HCT116 (cell line): Measurements from ENCODE around the gene OLFML2A. TPM values are rescaled to one million over a fixed set of nuclear protein-coding genes. Genes with fewer than 3 reads are reported as not detected.

Source experiments
- ATAC-seq: fragments of 200-7000 bp; cut with Tn5 transposase; 2 replicates; pipeline ENCODE4 v1.9.1; 2020; ENCODE audit warnings: mild to moderate bottlenecking, moderate library complexity
- BruUV-seq: library from RNA; stranded (reverse); fragments of 400-500 nt; replicated peaks from 2 replicates; lab custom pipeline; 2021; lab: Mats Ljungman, UMichigan
- CTCF ChIA-PET: fragments of 300-600 bp; sonication (Branson Sonifier 250); formaldehyde crosslinking; loops from one replicate; lab custom pipeline; 2021; ENCODE audit warnings: antibody characterized with exemption; lab: Charles Lee
- POLR2A ChIA-PET: fragments of 300-600, 350-600 bp; sonication (Branson Sonifier 250); formaldehyde crosslinking; loops from one replicate; lab custom pipeline; 2021; ENCODE audit warnings: antibody characterized with exemption; lab: Charles Lee
- RAD21 ChIA-PET, 2 experiments: fragments of 300-600 bp; sonication (Branson Sonifier 250); formaldehyde crosslinking; loops; one replicate each; lab custom pipeline; 2023; ENCODE audit warnings: low total read pairs in 2 of 2; ENCODE audit not compliant: uncharacterized antibody in 2 of 2, unreplicated experiment in 2 of 2, low non-redundant PET in 1 of 2; lab: Charles Lee
- DNase-seq: peaks from one replicate; pipeline ENCODE4 v3.0.0-alpha.2; 2010; ENCODE audit warnings: low read depth, low spot score
- H2AFZ ChIP-seq: fragments of 200-600 bp; shearing (Covaris generic), sonication (generic); 2 replicates; pipeline ENCODE4 v1.6.1; 2017; ENCODE audit warnings: low read depth, mixed run types, mixed read lengths, antibody characterized with exemption, low read length; ENCODE audit not compliant: poor library complexity, severe bottlenecking
- H3K27ac ChIP-seq: 2 replicates; pipeline ENCODE4 v1.5.1; 2012; ENCODE audit warnings: low read depth, low read length
- H3K27me3 ChIP-seq: fragments of 200-600 bp; sonication (generic); 2 replicates; pipeline ENCODE4 v1.6.1; 2016; ENCODE audit warnings: mixed run types, low read length, mixed read lengths; ENCODE audit not compliant: insufficient read depth
- H3K36me3 ChIP-seq, 2 experiments: fragments of 200-500 bp in 1 of 2; fragments of 200-600 bp in 1 of 2; sonication (Bioruptor generic) in 1 of 2; sonication (generic) in 1 of 2; 2 replicates each; pipeline versions ENCODE4 v1.5.1 to v1.6.1; 2014 to 2016; ENCODE audit warnings: low read length in 2 of 2, inconsistent platforms in 1 of 2, mixed read lengths in 1 of 2, mixed run types in 1 of 2; ENCODE audit not compliant: insufficient read depth in 2 of 2, control insufficient read depth in 1 of 2
- H3K4me1 ChIP-seq, 2 experiments: fragments of 200-600 bp in 1 of 2; sonication (generic) in 1 of 2; 2 replicates each; pipeline versions ENCODE4 v1.5.1 to v1.6.1; 2012 to 2017; ENCODE audit warnings: low read length in 2 of 2, inconsistent platforms in 1 of 2, mild to moderate bottlenecking in 1 of 2, mixed read lengths in 1 of 2, mixed run types in 1 of 2, moderate library complexity in 1 of 2; ENCODE audit not compliant: insufficient read depth in 2 of 2, control insufficient read depth in 1 of 2
- H3K4me2 ChIP-seq: fragments of 200-600 bp; sonication (generic); 2 replicates; pipeline ENCODE4 v1.6.1; 2017; ENCODE audit warnings: mixed run types, low read length, mixed read lengths
- H3K4me3 ChIP-seq, 2 experiments: fragments of 200-600 bp in 1 of 2; sonication (generic) in 1 of 2; replicated peaks in 1 of 2; 2 replicates each; pipeline ENCODE4 v1.5.1; 2011 to 2016; ENCODE audit warnings: low read length in 2 of 2, control low read depth in 1 of 2, low read depth in 1 of 2, mild to moderate bottlenecking in 1 of 2, mixed read lengths in 1 of 2, mixed run types in 1 of 2
- H3K79me2 ChIP-seq: fragments of 200-600 bp; sonication (generic); 2 replicates; pipeline ENCODE4 v1.6.1; 2017; ENCODE audit warnings: mild to moderate bottlenecking, mixed run types, low read length, moderate library complexity, mixed read lengths; ENCODE audit not compliant: insufficient read depth
- H3K9ac ChIP-seq: fragments of 200-600 bp; sonication (generic); 2 replicates; pipeline ENCODE4 v1.6.1; 2016; ENCODE audit warnings: low read length, mixed read lengths
- H3K9me2 ChIP-seq: fragments of 200-600 bp; sonication (generic), shearing (Covaris generic); 2 replicates; pipeline ENCODE4 v1.6.1; 2017; ENCODE audit warnings: mixed run types, mild to moderate bottlenecking, moderate library complexity; ENCODE audit not compliant: insufficient read depth
- H3K9me3 ChIP-seq, 2 experiments: fragments of 200-500 bp in 1 of 2; fragments of 200-600 bp in 1 of 2; sonication (Bioruptor generic) in 1 of 2; sonication (generic) in 1 of 2; 2 replicates each; pipeline ENCODE4 v1.6.1; 2014 to 2017; ENCODE audit warnings: low read length in 2 of 2, mixed read lengths in 2 of 2, inconsistent platforms in 1 of 2, low read depth in 1 of 2, mild to moderate bottlenecking in 1 of 2, mixed run types in 1 of 2, moderate library complexity in 1 of 2; ENCODE audit not compliant: control insufficient read depth in 1 of 2, insufficient read depth in 1 of 2
- H4K20me1 ChIP-seq: fragments of 200-600 bp; sonication (generic), shearing (Covaris generic); 2 replicates; pipeline ENCODE4 v1.6.1; 2017; ENCODE audit warnings: mixed run types, mild to moderate bottlenecking, moderate library complexity; ENCODE audit not compliant: insufficient read depth
- CBX3 ChIP-seq: IDR thresholded peaks from 2 replicates; pipeline ENCODE4 v1.6.1; 2012; ENCODE audit warnings: low read depth
- ELF1 ChIP-seq: IDR thresholded peaks from 2 replicates; pipeline ENCODE4 v1.6.1; 2012; ENCODE audit warnings: low read depth, borderline replicate concordance
- JUND ChIP-seq: IDR thresholded peaks from 2 replicates; pipeline ENCODE4 v1.6.1; 2012
- RAD21 ChIP-seq: IDR thresholded peaks from 2 replicates; pipeline ENCODE4 v1.6.1; 2012; ENCODE audit warnings: low read depth, mild to moderate bottlenecking
- SP1 ChIP-seq: IDR thresholded peaks from 2 replicates; pipeline ENCODE4 v1.6.1; 2012; ENCODE audit warnings: low read depth
- YY1 ChIP-seq: IDR thresholded peaks from 2 replicates; pipeline ENCODE4 v1.6.1; 2011; ENCODE audit warnings: low read length, low read depth, moderate library complexity, mild to moderate bottlenecking; ENCODE audit not compliant: insufficient replicate concordance; ENCODE audit errors: extremely low read depth
- intact Hi-C: fragments of 100-400 bp; cut with micrococcal nuclease; formaldehyde crosslinking; loops from 2 replicates; pipeline ENCODE4 v1.10.0; 2022
- total RNA-seq: library from RNA; stranded (reverse); gene quantifications from one replicate; pipeline ENCODE4 v1.2.1, GENCODE V29; 2021; ENCODE audit not compliant: unreplicated experiment
- TF ChIP-seq, protein P1 (sequence below), 3 experiments: fragments of 200-600 bp in 1 of 3; sonication (generic) in 1 of 3; IDR thresholded peaks in 2 of 3; conservative IDR thresholded peaks in 1 of 3; 2 replicates each; pipeline ENCODE4 v1.5.1; 2012 to 2017; ENCODE audit warnings: low read depth in 2 of 3, low read length in 2 of 3, antibody characterized with exemption in 1 of 3, borderline replicate concordance in 1 of 3, control low read depth in 1 of 3, mild to moderate bottlenecking in 1 of 3, mixed read lengths in 1 of 3, mixed run types in 1 of 3, moderate library complexity in 1 of 3; ENCODE audit not compliant: insufficient read depth in 1 of 3
- TF ChIP-seq, protein P2 (sequence below): IDR thresholded peaks from 2 replicates; pipeline ENCODE4 v1.6.1; 2012

OLFML2A gene
- total RNA-seq, 1 experiment from 2014 or later = 6.3 TPM

DNA sequence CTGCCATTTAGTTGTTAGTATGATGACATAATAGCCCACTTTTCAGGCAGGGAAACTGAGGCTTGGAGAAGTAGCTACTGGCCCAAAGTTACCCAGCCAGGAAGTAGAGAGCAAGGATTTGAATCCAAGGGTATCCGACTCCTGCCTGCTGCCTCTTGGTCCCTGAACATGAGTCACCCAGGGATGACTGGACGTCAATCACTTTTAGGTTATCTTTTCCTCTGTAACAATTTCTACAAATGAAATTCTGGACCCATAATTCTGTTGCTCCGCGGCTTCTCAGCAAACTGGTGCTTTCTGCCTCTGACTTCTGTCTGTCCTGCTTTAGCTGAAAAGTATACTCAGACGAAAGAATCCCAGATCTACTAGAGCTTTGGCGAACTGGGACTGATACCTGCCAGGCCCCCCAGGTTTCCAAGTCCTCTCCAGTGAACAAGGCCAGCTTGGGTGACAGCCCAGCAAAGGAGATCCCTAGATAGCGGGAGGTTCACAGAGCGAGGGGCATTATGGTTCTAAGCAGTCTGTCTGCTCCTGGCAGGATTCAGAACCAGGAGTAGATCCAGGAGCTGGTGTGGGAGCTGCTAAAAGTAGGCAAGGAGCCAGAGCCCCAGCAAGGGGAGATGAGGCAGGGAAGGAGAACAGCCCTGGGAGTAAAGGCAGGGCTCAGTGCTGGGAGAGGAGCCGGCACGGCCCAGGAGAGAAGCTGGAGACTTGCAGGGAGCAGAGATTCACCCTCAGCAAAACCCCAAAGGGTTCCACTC, 20.6 kb downstream of the OLFML2A start:
- Histone ChIP-seq H3K4me2 (no peak overlapping the region), H3K36me3 (no peaks in the 10 kb centered on the region), H3K27me3 (no peaks in the 10 kb centered on the region), H3K79me2 (no peaks in the 10 kb centered on the region), H3K4me1 (peaks cover 12 to 46% of the 10 kb centered on the region in 2 experiments), H3K9ac (no peak overlapping the region), H3K4me3 (no peak overlapping the region), H3K27ac (no peak overlapping the region), H2AFZ (no peak overlapping the region), H3K9me3 (no peaks in the 10 kb centered on the region), H3K9me2 (no peaks in the 10 kb centered on the region), H4K20me1 (no peaks in the 10 kb centered on the region)
- intact Hi-C loops = no loop called here
- DNase-seq (no peak), ATAC-seq (no peak)
- ChIA-PET CTCF (interaction anchor here (1.0 to 3.3 kb wide), 2 partner anchors 42 to 56 kb away, joined by 3 to 30 read pairs; partner anchors contain the start of gene WDR38), RAD21 (interaction anchor here in 1 of 2 experiments (0.8 kb wide), 1 partner anchor 56 kb away, joined by 3 read pairs; the partner anchor contains the start of gene WDR38), POLR2A (interaction anchor here (0.9 kb wide), 1 partner anchor 174 kb away, joined by 3 read pairs; no protein-coding TSS in a partner anchor)
- BruUV-seq = no TSS peak
- TF ChIP-seq CBX3 = no peak
- no peak for TF ChIP-seq RAD21
- TF ChIP-seq, protein P1, sequence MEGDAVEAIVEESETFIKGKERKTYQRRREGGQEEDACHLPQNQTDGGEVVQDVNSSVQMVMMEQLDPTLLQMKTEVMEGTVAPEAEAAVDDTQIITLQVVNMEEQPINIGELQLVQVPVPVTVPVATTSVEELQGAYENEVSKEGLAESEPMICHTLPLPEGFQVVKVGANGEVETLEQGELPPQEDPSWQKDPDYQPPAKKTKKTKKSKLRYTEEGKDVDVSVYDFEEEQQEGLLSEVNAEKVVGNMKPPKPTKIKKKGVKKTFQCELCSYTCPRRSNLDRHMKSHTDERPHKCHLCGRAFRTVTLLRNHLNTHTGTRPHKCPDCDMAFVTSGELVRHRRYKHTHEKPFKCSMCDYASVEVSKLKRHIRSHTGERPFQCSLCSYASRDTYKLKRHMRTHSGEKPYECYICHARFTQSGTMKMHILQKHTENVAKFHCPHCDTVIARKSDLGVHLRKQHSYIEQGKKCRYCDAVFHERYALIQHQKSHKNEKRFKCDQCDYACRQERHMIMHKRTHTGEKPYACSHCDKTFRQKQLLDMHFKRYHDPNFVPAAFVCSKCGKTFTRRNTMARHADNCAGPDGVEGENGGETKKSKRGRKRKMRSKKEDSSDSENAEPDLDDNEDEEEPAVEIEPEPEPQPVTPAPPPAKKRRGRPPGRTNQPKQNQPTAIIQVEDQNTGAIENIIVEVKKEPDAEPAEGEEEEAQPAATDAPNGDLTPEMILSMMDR (IDR thresholded peaks at IDR 0.05 in 2 of 3, conservative IDR thresholded peaks at IDR 0.05 in 1 of 3; ENCODE audit: borderline replicate concordance in 1 of 3, insufficient read depth in 1 of 3, low read depth in 2 of 3, low read length in 2 of 3) = no peak
- no peak for TF ChIP-seq ELF1
- TF ChIP-seq YY1 = no peak
- TF ChIP-seq, protein P2, sequence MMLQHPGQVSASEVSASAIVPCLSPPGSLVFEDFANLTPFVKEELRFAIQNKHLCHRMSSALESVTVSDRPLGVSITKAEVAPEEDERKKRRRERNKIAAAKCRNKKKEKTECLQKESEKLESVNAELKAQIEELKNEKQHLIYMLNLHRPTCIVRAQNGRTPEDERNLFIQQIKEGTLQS = no peak
- no peak for TF ChIP-seq JUND
- no peak for TF ChIP-seq SP1
